GM12865 (cell line): Measurements from ENCODE around the gene MEG3.

Experiments used
- DNase-seq: peaks from one replicate; pipeline ENCODE4 v3.0.0; 2010; ENCODE audit warnings: low read depth
- H3K4me3 ChIP-seq: 2 replicates; pipeline ENCODE4 v1.5.1; 2011; ENCODE audit warnings: mild to moderate bottlenecking, low read depth, low read length, control low read depth
- TF ChIP-seq, protein P1 (sequence below): IDR thresholded peaks from 2 replicates; pipeline ENCODE4 v1.5.1; 2011; ENCODE audit warnings: low read length, control low read depth, low read depth, inconsistent platforms; ENCODE audit not compliant: insufficient read depth; ENCODE audit errors: missing control alignments

The MEG3 gene

DNA sequence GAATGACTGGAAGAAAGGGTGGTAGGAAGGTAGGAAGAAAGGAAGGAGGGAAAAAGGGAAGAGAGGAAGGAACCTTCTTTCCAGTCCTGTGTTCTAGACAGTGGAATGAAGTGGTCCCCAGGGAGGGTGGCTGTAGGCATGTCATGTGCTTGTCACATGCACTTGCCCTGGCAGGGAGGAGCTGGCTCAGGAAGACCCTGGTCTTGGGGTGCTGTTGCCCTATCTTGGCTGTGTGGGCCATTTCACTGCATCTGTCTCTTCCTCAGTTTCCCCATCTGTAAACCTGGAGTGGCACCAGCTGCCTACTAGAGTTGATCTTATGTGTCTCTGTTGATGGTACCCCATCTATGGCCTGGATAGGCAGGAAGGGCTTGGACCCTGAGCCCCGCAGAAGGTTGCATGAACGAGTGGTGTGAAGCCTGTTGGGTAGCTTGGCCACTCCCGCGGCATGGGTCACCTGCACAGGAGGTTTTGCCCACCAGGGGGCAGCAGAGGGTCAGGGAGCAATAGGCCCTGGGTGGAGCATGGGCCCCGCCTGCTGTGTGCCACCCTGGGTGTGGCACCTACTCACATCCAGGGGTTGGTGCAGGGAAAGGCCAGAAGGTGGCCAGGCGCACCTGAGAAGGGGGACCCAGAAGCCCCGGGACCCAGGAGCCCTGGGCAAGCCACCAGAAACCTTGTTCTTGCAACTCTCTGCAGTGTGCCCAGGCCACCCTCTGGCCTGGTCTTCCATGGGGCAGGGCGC lies 25.1 kb downstream of the MEG3 start:
- TF ChIP-seq, protein P1, sequence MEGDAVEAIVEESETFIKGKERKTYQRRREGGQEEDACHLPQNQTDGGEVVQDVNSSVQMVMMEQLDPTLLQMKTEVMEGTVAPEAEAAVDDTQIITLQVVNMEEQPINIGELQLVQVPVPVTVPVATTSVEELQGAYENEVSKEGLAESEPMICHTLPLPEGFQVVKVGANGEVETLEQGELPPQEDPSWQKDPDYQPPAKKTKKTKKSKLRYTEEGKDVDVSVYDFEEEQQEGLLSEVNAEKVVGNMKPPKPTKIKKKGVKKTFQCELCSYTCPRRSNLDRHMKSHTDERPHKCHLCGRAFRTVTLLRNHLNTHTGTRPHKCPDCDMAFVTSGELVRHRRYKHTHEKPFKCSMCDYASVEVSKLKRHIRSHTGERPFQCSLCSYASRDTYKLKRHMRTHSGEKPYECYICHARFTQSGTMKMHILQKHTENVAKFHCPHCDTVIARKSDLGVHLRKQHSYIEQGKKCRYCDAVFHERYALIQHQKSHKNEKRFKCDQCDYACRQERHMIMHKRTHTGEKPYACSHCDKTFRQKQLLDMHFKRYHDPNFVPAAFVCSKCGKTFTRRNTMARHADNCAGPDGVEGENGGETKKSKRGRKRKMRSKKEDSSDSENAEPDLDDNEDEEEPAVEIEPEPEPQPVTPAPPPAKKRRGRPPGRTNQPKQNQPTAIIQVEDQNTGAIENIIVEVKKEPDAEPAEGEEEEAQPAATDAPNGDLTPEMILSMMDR = peak; percentile 82
- no peak overlapping the region for H3K4me3 ChIP-seq
- peak; percentile 65 for DNase-seq

DNA sequence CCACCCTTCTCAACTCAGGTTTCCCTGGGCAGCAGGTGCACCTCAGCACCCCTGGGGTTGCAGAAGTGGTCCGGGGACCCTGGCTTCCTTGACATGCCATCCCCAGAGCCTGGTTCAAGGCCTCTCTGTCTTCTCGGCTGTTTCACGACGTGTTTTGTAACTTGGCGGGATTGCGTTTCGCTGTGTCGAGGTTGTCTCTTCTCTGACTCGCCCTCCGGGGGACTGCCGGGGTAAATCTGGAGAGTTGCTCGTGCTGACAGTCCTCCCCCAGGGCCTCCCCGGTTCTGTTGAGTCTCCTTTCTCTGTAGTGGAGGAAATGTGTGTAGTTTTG lies 25.6 kb downstream of the MEG3 start:
- TF ChIP-seq, protein P1 = no peak
- no peak for DNase-seq
- H3K4me3 ChIP-seq = no peak overlapping the region

DNA sequence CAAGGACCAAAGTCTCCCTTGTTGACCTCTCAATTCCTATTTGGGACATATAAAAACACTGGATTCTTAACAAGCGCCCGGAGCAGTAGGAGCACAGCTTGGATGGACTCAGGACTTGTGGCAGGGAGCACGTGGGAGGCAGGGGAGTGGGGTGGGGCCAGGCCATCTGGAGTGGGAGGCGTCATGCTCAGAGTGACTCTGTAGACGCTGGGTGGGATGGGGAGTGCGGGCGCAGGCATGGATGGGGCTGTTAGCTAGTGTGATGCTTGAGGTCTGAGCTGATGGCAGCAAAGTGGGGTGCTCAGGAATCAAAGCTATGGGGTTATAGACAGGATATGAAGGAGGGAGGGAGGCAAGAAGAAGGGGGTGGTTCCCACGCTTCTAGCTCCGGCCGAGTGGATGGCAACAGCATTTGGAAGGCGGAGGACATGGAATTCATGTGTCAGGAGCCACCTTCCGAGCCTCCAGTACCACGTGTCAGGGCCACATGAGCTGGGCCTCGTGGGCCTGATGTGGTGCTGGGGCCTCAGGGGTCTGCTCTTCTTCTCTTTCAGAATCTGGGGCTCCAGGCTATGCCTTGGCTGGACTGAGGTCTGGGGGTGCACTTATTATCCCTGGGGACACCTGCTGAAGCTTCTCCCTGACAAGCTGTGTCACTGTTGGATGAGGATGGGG lies 26.2 kb downstream of the MEG3 start:
- TF ChIP-seq, protein P1 = no peak
- DNase-seq = no peak
- no peak overlapping the region for H3K4me3 ChIP-seq

DNA sequence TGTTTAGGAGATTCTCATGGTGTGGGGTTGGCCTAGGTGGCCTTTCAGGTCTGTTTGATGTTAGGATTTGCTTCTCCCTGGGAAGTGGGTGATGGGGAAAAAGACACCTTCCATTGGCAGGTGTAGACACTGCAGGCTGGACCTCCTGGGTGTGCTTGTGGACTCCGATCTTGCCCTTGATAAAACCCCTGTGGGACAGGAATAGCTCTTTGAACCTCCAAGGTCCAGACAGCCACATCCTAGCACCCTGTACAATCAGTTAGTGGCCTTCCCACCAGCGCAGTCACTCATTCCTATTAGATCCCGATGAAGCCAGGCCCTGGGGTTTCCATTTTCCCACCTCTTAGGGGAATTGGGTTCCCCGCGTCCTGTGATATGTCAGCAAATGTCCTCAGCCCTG lies 28.5 kb downstream of the MEG3 start:
- DNase-seq = no peak
- TF ChIP-seq, protein P1 = no peak
- no peak overlapping the region for H3K4me3 ChIP-seq

DNA sequence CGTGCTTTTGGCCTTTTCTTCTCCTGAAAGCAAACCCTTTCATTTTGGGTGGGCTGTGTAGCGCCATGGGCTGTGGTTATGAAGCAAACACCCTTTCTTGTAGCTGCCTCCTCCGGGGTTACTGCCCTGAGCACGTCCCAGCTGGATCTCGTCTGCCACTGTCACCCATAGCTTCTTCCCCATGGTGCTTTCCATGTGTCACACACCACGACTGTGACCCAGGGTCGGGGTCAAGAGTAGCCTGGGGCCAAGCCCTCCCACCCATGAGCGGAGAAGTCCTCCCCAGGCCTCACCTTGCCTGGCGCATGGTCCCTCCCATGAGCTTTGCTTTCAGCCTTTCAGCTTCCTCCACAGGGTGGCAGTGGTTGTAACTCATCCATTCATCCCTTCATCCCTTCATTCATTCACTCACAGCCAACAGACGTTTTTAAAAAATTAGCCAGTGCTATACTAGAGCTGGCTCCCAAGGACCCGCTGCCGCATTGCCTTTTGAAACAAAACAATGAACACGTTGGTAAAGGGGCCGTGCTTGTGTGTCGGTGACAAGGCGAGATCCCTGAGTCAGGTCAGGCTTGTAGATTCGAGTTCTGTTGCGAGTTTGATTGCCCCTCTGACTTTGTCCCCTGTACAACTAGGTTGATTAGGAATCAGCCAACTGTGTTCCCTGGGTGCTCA lies 29.5 kb downstream of the MEG3 start:
- DNase-seq = no peak
- TF ChIP-seq, protein P1 = no peak
- no peak overlapping the region for H3K4me3 ChIP-seq

DNA sequence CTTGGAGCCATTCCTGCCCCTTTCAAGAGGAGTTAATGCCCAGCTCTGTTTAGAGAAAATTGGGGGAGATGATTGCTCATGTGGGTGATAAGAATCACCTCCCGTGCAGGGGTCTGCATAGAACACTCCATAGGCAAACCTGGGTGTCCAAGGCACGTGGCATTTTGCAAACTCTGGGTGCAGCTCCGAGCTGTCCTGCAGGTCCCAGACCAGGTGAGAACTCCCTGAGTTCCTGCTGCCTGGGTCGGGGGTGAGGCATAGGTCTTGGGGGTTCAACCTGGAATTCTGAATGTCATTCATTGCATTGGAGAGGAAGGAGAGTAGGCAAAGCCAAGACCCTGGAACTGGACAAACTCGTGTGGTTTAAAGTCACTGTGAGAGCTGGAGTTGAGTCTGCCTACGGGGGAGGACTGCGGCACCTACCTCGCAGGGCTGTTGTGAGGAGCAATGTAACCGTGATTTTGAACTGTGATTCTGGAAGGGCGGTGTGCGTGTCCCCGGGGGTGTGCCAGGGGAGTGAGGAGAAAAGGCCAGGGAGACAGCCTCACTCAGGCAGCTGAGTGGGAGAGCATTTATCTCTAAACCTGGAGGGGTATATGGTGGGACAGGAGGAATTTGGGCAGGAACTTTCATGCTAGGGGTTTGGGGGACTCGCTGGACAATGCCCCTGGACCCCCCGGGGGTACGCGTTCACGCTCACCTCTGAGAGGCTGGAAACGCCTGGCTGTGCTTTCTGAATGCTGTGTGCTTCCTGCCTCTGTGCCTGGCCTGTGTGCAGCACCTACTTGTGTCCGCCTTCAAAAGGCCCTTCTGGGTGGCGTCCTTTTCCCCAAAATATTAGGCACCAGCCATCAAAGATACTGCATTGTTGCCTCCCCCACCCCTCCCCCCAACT lies 30.4 kb downstream of the MEG3 start:
- H3K4me3 ChIP-seq = no peak overlapping the region
- DNase-seq = no peak
- TF ChIP-seq, protein P1 = no peak
